CD8-positive, alpha-beta memory T cell (primary cell): Measurements from ENCODE around the gene KRT14. TPM values are rescaled to one million over a fixed set of nuclear protein-coding genes. Genes with fewer than 3 reads are reported as not detected.
"Not testable (repeated sequence)": the region's sequence is repeated elsewhere in the genome, so short reads cannot be mapped to it uniquely, and the experiment has no call there.

Source experiments
- CTCF ChIA-PET: fragments of 350-600 bp; sonication (Branson Sonifier 250); formaldehyde crosslinking; loops from one replicate; lab custom pipeline; 2021; ENCODE audit warnings: antibody characterized with exemption; lab: Charles Lee
- POLR2A ChIA-PET: fragments of 350-600 bp; sonication (Branson Sonifier 250); formaldehyde crosslinking; loops from one replicate; lab custom pipeline; 2021; ENCODE audit warnings: antibody characterized with exemption; lab: Charles Lee
- DNase-seq, 5 donors: peaks; one replicate each; pipeline versions ENCODE4 v3.0.0 to v3.0.0-alpha.2; 2020 to 2022; ENCODE audit warnings: mixed read lengths in 1 of 5
- H3K27ac ChIP-seq: one replicate; pipeline ENCODE4 v1.7.0; 2013; ENCODE audit warnings: low read depth, mild to moderate bottlenecking, low read length, moderate library complexity
- H3K27me3 ChIP-seq: 2 replicates; pipeline ENCODE4 v1.7.0; 2013; ENCODE audit warnings: low read length, mild to moderate bottlenecking; ENCODE audit not compliant: insufficient read depth, poor library complexity, severe bottlenecking
- H3K36me3 ChIP-seq: 2 replicates; pipeline ENCODE4 v1.7.0; 2013; ENCODE audit warnings: mild to moderate bottlenecking, low read length, moderate library complexity; ENCODE audit not compliant: insufficient read depth
- H3K4me1 ChIP-seq: 2 replicates; pipeline ENCODE4 v1.7.0; 2013; ENCODE audit warnings: mild to moderate bottlenecking, low read length, moderate library complexity; ENCODE audit not compliant: insufficient read depth
- H3K4me3 ChIP-seq: 2 replicates; pipeline ENCODE4 v1.7.0; 2013; ENCODE audit warnings: mild to moderate bottlenecking, low read length
- H3K9me3 ChIP-seq: 2 replicates; pipeline ENCODE4 v1.7.0; 2013; ENCODE audit warnings: mild to moderate bottlenecking, low read length
- H3K27ac Mint-ChIP-seq, 8 donors: one replicate each; pipeline ENCODE4 v1.8.0; 2020 to 2021; ENCODE audit warnings: mixed read lengths in 8 of 8, mild to moderate bottlenecking in 6 of 8, inconsistent platforms in 3 of 8, moderate library complexity in 3 of 8
- H3K27me3 Mint-ChIP-seq, 2 donors: one replicate each; pipeline ENCODE4 v1.8.0; 2020 to 2021; ENCODE audit warnings: mixed read lengths in 2 of 2, mild to moderate bottlenecking in 1 of 2, moderate library complexity in 1 of 2
- H3K36me3 Mint-ChIP-seq, 3 donors: one replicate each; pipeline ENCODE4 v1.8.0; 2020 to 2021; ENCODE audit warnings: mixed read lengths in 3 of 3, inconsistent platforms in 1 of 3, mild to moderate bottlenecking in 1 of 3
- H3K4me1 Mint-ChIP-seq, 3 donors: one replicate each; pipeline ENCODE4 v1.8.0; 2020 to 2021; ENCODE audit warnings: mixed read lengths in 3 of 3, inconsistent platforms in 1 of 3, mild to moderate bottlenecking in 1 of 3
- H3K4me3 Mint-ChIP-seq, 7 donors: one replicate each; pipeline ENCODE4 v1.8.0; 2020 to 2021; ENCODE audit warnings: mixed read lengths in 7 of 7, mild to moderate bottlenecking in 6 of 7, moderate library complexity in 4 of 7, inconsistent platforms in 2 of 7
- H3K9me3 Mint-ChIP-seq, 5 donors: one replicate each; pipeline ENCODE4 v1.8.0; 2020 to 2022; ENCODE audit warnings: mixed read lengths in 5 of 5, mild to moderate bottlenecking in 3 of 5, moderate library complexity in 2 of 5, inconsistent platforms in 1 of 5
- polyA plus RNA-seq: library from polyadenylated mRNA; unstranded; fragments of 300-500 nt; fragmentation: Illumina TruSeq; gene quantifications from one replicate; pipeline ENCODE4 v1.2.3, GENCODE V29; 2021
- total RNA-seq, 2 experiments: library from RNA; stranded (reverse); gene quantifications; one replicate each; pipeline ENCODE4 v1.2.3, GENCODE V29; 2021

KRT14 gene
- total and polyA plus RNA-seq, 3 experiments from 2014 or later, result not detected

GRCh38 chr17:41614098-41614497 is 27.4 kb upstream of the KRT14 start:
- no peaks in the 10 kb centered on the region for H3K36me3 Mint-ChIP-seq
- no peak for DNase-seq
- H3K27me3 Mint-ChIP-seq, result peaks cover 3 to 23% of the 10 kb centered on the region in 2 donors
- no peaks in the 10 kb centered on the region for H3K27me3 ChIP-seq
- H3K9me3 Mint-ChIP-seq, result peaks cover 0 to 2% (median 0%) of the 10 kb centered on the region in 5 donors
- H3K36me3 ChIP-seq, result no peaks in the 10 kb centered on the region
- no peak overlapping the region for H3K27ac Mint-ChIP-seq
- H3K27ac ChIP-seq, result no peak overlapping the region
- no peaks in the 10 kb centered on the region for H3K4me1 ChIP-seq
- ChIA-PET CTCF (no interaction called here), POLR2A (no interaction called here)
- no peaks in the 10 kb centered on the region for H3K9me3 ChIP-seq
- H3K4me3 ChIP-seq, result no peak overlapping the region
- H3K4me1 Mint-ChIP-seq, result no peaks in the 10 kb centered on the region
- no peak overlapping the region for H3K4me3 Mint-ChIP-seq

GRCh38 chr17:41613277-41614082 is 26.8 kb upstream of the KRT14 start:
- Mint-ChIP-seq H3K36me3 (no peaks in the 10 kb centered on the region), H3K27ac (peak overlapping the region in 1 of 8 donors; percentile 59), H3K27me3 (peaks cover 6 to 22% of the 10 kb centered on the region in 2 donors), H3K4me1 (no peaks in the 10 kb centered on the region), H3K9me3 (peaks cover 0 to 2% (median 0%) of the 10 kb centered on the region in 5 donors), H3K4me3 (peak overlapping the region in 1 of 7 donors; percentile 36)
- H3K36me3 ChIP-seq, result no peaks in the 10 kb centered on the region
- H3K9me3 ChIP-seq, result no peaks in the 10 kb centered on the region
- ChIA-PET CTCF (no interaction called here), POLR2A (no interaction called here)
- H3K4me3 ChIP-seq, result no peak overlapping the region
- DNase-seq, result no peak
- no peaks in the 10 kb centered on the region for H3K27me3 ChIP-seq
- H3K4me1 ChIP-seq, result no peaks in the 10 kb centered on the region
- H3K27ac ChIP-seq, result no peak overlapping the region

GRCh38 chr17:41612376-41613160 is 25.9 kb upstream of the KRT14 start, which contains the start of gene KRT16:
Gene KRT16, minus strand, starts transcription at chr17:41612767. Its CDS starts 79 bp downstream, at chr17:41612688.
- H3K9me3 Mint-ChIP-seq, DNase-seq, H3K4me1 Mint-ChIP-seq, H3K27ac ChIP-seq, H3K36me3 ChIP-seq, POLR2A ChIA-PET, H3K4me1 ChIP-seq, H3K9me3 ChIP-seq, H3K4me3 ChIP-seq, H3K27me3 ChIP-seq, CTCF ChIA-PET, H3K36me3 Mint-ChIP-seq: not testable (repeated sequence)
- Mint-ChIP-seq H3K27me3 (peaks cover 3 to 24% of the 10 kb centered on the region in 2 donors), H3K4me3 (peak within 1 kb of the TSS in 1 of 7 donors; percentile 36), H3K27ac (peak within 1 kb of the TSS in 2 of 8 donors; percentile 59 to 72)

GRCh38 chr17:41610965-41611640 is 24.4 kb upstream of the KRT14 start:
- Histone ChIP-seq H3K27me3 (no peaks in the 10 kb centered on the region), H3K4me1 (no peaks in the 10 kb centered on the region), H3K27ac (no peak overlapping the region), H3K9me3 (no peaks in the 10 kb centered on the region), H3K4me3 (no peak overlapping the region), H3K36me3 (no peaks in the 10 kb centered on the region)
- DNase-seq, result no peak
- Mint-ChIP-seq H3K9me3 (peaks cover 13 to 16% (median 14%) of the 10 kb centered on the region in 5 donors), H3K27ac (peak overlapping the region in 1 of 8 donors; percentile 51), H3K4me1 (no peaks in the 10 kb centered on the region), H3K27me3 (peaks cover 12 to 34% of the 10 kb centered on the region in 2 donors), H3K4me3 (no peak overlapping the region), H3K36me3 (peaks cover 0 to 11% (median 0%) of the 10 kb centered on the region in 3 donors)
- CTCF ChIA-PET, result no interaction called here
- POLR2A ChIA-PET, result no interaction called here

- DNase-seq, POLR2A ChIA-PET, H3K36me3 ChIP-seq, H3K4me3 ChIP-seq, H3K9me3 ChIP-seq, H3K4me3 Mint-ChIP-seq, H3K4me1 ChIP-seq, H3K27me3 ChIP-seq, H3K4me1 Mint-ChIP-seq, H3K27ac ChIP-seq: not testable (repeated sequence)
- CTCF ChIA-PET, result interaction anchor here (1.4 kb wide), 1 partner anchor 53 kb away, joined by 3 read pairs; no protein-coding TSS in a partner anchor
- Mint-ChIP-seq H3K27me3 (peaks cover 17 to 31% of the 10 kb centered on the region in 2 donors), H3K27ac (peak overlapping the region in 1 of 8 donors; percentile 33), H3K36me3 (peaks cover 0 to 15% (median 0%) of the 10 kb centered on the region in 3 donors), H3K9me3 (peaks cover 13 to 21% (median 17%) of the 10 kb centered on the region in 5 donors)
Observed at GRCh38 chr17:41610061-41610517, 23.4 kb upstream of the KRT14 start.

- H3K27me3 ChIP-seq, DNase-seq, H3K4me3 Mint-ChIP-seq, H3K4me1 ChIP-seq, H3K36me3 ChIP-seq, H3K27ac Mint-ChIP-seq, H3K4me3 ChIP-seq, H3K9me3 ChIP-seq, H3K27ac ChIP-seq, H3K4me1 Mint-ChIP-seq, POLR2A ChIA-PET: not testable (repeated sequence)
- Mint-ChIP-seq H3K9me3 (peaks cover 13 to 24% (median 19%) of the 10 kb centered on the region in 5 donors), H3K36me3 (peaks cover 0 to 15% (median 0%) of the 10 kb centered on the region in 3 donors), H3K27me3 (peaks cover 22 to 49% of the 10 kb centered on the region in 2 donors)
- CTCF ChIA-PET, result interaction anchor here (2.0 kb wide), 1 partner anchor 56 kb away, joined by 4 read pairs; no protein-coding TSS in a partner anchor
Observed at GRCh38 chr17:41606930-41607329, 20.2 kb upstream of the KRT14 start.

GRCh38 chr17:41602524-41602923 is 15.8 kb upstream of the KRT14 start:
- H3K27me3 ChIP-seq, result no peaks in the 10 kb centered on the region
- Mint-ChIP-seq H3K27me3 (peaks cover 20 to 43% of the 10 kb centered on the region in 2 donors), H3K27ac (no peak overlapping the region), H3K4me1 (no peaks in the 10 kb centered on the region), H3K36me3 (peaks cover 0 to 15% (median 0%) of the 10 kb centered on the region in 3 donors), H3K4me3 (no peak overlapping the region), H3K9me3 (peaks cover 11 to 20% (median 17%) of the 10 kb centered on the region in 5 donors)
- H3K9me3 ChIP-seq, result no peaks in the 10 kb centered on the region
- no peak for DNase-seq
- no peak overlapping the region for H3K4me3 ChIP-seq
- POLR2A ChIA-PET, result no interaction called here
- no peaks in the 10 kb centered on the region for H3K36me3 ChIP-seq
- CTCF ChIA-PET, result no interaction called here
- H3K4me1 ChIP-seq, result no peaks in the 10 kb centered on the region
- H3K27ac ChIP-seq, result no peak overlapping the region
